VCaP (cell line): ENCODE results near the gene ARL15.
"Not testable (repeated sequence)": the region's sequence is repeated elsewhere in the genome, so short reads cannot be mapped to it uniquely, and the experiment has no call there.

Experiments used
- H3K27ac ChIP-seq: fragments of 450-650 bp; 2 replicates; pipeline ENCODE4 v1.5.1; 2017
- TF ChIP-seq, protein P1 (sequence below): fragments of 450-650 bp; conservative IDR thresholded peaks from 2 replicates; pipeline ENCODE4 v1.5.1; 2017; ENCODE audit warnings: mild to moderate bottlenecking, moderate library complexity

The ARL15 gene

DNA sequence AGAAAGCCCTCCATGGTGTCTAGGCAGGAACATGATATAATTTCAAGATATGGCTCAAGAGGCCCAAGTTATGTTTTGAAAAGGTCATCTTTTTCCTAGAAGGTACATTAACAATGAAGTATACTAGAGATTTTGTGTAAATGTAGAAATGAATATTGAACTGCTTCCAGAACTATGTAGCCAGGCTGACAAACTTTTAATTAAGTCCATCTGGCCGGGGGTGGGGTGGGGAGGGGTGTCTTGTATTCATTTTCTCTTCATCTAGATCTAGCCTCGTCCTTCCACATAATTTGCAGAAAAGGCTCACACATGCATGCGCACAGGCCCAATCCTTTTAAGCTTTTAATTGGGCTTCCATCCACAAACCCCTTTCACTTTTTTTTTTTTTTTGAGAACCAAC is 323.3 kb downstream of the ARL15 start:
- TF ChIP-seq, protein P1, sequence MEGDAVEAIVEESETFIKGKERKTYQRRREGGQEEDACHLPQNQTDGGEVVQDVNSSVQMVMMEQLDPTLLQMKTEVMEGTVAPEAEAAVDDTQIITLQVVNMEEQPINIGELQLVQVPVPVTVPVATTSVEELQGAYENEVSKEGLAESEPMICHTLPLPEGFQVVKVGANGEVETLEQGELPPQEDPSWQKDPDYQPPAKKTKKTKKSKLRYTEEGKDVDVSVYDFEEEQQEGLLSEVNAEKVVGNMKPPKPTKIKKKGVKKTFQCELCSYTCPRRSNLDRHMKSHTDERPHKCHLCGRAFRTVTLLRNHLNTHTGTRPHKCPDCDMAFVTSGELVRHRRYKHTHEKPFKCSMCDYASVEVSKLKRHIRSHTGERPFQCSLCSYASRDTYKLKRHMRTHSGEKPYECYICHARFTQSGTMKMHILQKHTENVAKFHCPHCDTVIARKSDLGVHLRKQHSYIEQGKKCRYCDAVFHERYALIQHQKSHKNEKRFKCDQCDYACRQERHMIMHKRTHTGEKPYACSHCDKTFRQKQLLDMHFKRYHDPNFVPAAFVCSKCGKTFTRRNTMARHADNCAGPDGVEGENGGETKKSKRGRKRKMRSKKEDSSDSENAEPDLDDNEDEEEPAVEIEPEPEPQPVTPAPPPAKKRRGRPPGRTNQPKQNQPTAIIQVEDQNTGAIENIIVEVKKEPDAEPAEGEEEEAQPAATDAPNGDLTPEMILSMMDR = no peak
- no peak overlapping the region for H3K27ac ChIP-seq

DNA sequence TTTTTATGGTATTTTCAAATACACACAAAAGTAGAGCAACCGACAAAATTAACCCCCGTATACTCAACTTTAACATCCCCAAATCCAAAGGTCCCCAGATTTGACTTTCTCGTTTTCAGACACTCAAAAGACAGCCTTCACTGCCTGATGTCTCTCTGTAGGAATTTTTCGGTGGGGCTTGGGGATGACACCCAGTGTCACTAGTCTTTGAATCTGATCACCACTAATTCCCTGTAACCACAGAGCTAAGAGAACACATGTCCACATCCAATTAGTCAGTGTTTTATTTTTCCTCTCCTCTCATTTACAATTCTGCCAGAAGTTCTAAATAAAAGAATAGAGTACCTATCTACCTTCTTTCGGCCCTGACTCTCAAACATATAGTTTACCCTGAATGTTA is 324.6 kb downstream of the ARL15 start:
- no peak overlapping the region for H3K27ac ChIP-seq
- TF ChIP-seq, protein P1 = no peak

DNA sequence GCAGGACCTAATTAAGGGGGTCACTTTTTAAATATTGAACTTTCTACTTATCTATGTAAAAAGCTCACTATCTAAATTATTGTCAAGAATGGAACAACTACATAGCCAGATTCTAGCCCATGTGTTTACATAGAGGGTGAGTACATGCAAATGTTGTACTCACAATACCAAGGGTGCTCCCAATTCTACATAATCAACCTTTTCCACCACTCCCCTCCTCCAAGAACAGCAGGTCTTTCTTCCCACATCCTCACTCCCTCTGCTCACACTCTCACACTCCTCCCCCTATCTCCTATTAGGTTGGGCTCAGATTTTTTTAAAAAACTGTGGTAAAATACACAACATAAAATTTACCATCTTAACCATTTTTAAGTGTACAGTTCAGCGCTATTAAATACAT is 325.4 kb downstream of the ARL15 start:
- TF ChIP-seq, protein P1 = no peak
- no peak overlapping the region for H3K27ac ChIP-seq

DNA sequence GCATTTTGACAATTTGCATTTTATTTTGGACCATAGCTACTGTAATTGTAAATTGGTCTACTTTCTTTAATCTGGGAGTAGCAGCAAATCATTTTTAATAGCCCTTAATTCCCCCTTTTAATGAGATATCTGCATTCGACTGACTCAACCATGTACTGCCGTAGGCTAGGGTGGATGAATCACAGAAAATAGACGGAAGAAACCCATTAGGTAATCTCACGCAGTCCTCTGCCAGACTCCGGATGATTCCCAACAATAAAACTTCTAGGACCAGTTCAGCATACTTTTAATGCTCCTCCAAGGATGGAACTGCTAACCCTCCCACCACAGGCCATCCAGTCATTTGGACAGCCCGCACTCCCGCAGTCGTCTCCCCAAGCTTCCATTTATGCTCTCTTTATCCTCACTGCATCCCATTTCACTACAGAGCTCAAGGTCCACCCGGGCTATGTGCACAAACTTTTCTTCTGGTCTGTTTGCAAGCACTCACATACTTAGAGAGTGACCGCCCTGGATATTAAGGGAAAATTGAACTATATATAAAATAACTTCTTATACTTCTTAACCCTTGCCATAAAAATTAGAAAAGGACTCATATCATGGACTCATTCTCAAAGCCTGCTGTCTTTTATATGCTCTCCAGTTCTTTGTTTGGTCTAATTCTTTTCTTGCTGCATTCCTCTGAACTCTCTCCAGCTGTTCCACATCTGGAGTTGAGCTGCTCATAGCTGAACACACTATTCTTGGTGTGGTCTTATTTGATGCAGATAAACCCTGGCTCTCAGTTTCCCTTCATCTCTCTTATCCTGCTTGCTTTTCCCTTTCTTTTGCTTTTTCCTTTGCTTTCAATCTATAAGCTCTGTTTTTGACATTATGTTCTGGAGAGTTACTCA is 326.6 kb downstream of the ARL15 start:
- no peak overlapping the region for H3K27ac ChIP-seq
- TF ChIP-seq, protein P1 = no peak

DNA sequence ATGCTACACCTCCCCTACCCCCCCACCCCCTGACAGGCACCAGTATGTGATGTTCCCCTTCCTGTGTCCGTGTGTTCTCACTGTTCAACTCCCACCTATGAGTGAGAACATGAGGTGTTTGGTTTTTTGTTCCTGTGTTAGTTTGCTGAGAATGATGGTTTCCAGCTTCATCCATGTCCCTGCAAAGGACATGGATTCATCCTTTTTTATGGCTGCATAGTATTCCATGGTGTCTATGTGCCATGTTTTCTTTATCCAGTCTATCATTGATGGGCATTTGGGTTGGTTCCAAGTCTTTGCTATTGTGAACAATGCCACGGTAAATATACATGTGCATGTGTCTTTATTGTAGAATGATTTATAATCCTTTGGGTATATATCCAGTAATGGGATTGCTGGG is 328.1 kb downstream of the ARL15 start:
- H3K27ac ChIP-seq = not testable (repeated sequence)

DNA sequence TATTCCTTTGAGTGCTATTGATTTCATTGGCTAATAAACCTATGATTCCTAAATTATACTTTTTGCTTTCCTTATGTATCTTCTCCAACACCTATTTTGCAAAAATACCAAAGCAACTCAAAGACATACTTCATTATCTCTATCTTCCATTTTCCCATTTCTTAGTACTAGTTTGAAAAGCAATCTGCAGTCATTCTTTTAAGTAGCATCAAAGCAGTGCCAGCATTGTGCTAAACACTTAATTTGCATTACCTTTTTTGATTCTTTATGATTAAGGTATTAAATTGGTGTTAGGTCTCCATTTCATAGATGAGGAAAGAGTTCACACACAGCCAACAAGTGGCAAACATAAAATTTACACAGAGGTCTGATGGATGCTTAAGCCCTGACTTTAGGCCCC is 330.3 kb downstream of the ARL15 start:
- H3K27ac ChIP-seq = no peak overlapping the region
- TF ChIP-seq, protein P1 = no peak

DNA sequence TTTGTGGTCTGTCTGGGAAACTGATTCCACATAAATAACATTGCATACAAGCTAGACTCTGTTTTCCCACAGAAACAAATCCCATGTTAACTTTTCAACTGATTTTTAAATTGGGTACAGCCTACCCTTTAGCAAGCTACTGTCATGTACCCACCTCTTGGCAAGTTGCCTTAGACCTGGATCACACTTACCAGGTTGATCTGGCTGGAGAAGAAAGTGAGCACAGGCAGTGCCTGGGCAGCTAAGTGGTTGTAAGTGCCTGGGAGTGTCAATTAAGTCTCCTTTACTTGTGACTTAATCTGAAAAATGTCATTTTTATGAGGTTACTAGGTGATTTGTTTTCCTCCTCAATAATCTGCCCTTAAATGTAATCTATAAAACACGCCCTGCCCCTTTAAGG is 336.4 kb downstream of the ARL15 start:
- TF ChIP-seq, protein P1 = no peak
- no peak overlapping the region for H3K27ac ChIP-seq

DNA sequence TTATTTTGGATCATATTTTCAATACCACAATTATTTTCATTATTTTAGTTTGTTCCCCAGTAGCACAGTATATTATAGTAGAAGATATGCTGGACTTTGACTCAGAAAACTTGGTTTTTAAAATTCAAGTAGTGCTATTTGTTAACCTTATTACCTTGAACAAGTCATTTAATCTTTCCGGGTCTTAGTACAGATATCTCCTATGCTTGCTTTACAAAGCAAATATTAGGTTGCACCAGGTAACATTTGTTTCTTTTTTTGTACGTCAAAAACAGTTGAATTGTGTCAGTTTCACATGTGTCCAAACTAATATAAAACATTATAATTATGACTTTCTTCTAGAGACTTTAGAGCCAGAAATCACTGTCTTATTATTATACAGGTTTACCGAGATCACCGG is 338.1 kb downstream of the ARL15 start:
- no peak overlapping the region for H3K27ac ChIP-seq
- TF ChIP-seq, protein P1 = no peak
